HTERT RPE-1 (cell line): ENCODE measurements around the gene EIF5.

Experiments
- in situ Hi-C: fragments of 300-500 bp; cut with MboI; formaldehyde crosslinking; loops from 4 replicates; pipeline ENCODE4 v1.14.3; 2020; ENCODE audit warnings: low sequenced_read_pairs

Gene EIF5

DNA sequence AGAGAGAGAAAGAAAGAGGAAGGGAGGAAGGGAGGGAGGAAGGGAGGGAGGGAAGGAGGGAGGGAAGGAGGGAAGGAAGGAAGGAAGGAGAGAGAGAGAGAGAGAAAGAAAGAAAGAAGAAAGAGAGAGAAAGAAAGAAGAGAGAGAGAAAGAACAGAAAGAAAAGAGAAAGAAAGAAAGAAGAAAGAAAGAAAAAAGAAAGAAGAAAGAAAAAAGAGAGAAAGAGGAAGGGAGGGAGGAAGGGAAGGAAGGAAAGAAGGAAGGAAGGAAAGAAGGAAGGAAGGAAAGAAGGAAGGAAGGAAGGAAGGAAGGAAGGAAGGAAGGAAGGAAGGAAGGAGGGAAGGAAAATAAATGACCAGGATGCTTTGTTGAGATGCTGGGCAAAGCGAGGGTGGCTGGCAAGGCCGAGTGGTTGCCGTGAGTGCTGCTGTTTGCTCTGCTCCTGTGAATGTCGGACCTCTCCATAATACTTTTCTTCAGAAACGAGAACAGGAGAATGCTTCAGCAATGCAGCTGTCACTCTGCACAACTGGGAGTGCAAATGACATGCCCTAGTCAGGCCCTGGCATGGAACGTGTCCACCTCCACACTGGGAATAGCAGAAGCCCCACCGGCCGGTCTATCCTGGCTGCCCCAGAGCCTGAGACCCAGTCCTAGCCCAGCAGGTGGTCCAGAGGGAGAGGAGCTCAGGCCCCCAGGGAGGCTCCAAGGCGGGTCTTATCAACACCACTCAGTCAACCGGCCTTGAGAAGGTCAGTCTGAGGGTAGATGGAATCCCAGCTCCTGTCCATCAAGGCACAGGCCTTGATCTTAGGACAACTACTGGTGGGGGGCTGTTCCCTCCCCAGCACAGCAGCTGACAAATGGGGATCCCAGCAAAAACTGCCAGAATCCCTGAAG is 25.1 kb upstream of the EIF5 start:
- in situ Hi-C loops, result no loop called here

DNA sequence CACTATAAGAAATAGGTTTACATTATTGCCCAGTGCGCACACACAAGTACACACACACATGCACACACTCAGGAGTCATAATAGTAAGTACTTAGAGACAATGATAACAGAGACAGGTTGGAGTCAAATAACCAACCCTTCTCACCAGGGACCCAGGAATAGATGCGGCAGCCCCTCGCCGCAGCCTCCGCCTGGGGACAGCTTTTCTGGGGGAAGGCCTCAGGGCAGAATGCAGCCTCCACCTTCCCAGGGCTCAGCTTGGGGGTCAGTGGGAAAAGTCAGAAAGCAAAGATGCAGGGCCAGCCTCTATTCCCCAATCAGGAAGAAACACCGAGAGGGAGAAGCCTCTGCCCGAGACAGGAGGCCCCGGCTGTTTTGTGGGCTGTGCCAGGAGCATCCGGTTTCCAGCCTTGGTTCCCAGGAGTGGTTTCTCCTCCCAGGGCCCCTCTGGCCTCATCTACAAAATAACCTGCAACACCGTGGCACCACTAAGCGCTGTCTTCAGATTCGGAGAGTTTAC is 23.4 kb upstream of the EIF5 start:
- in situ Hi-C loops, result no loop called here

DNA sequence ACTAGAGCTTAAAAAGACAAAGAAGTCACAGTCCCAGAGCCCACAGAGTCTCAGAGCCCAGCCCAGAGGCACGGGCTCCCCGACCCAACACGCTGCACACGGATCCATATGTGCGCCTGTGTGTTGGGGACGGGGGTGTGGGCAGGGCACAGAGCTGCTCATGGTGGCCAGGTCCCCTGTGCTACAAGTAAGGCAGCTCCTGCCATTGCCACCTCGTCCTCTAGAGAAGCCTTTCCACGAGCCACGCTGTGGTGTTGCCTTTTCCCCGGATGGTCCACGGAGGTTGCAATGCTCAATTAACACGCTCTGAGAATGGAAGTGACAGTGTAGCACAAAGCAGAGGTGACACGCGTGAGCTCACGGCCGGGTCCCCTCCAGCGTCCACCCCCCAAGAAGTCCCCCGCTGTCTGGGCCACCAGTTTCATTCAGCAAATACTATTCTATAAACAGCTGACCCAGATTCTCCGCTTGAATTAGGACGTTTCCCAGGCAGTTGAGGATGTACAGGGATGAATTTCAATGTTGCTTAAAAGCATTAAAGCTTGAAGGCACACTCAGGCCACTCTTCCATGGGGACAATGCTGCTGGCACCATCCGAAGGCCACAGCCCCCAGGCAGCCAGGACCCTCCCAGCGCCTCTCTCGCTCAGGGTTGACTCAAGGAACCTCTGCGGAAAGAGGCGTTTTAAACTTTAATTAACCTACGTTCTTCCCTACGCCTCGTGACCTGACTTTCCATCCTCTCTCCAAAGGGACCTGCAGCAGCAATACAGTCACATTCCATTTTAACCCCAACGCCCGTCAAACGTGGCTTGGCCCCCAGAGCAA is 22.7 kb upstream of the EIF5 start:
- in situ Hi-C loops, result no loop called here

DNA sequence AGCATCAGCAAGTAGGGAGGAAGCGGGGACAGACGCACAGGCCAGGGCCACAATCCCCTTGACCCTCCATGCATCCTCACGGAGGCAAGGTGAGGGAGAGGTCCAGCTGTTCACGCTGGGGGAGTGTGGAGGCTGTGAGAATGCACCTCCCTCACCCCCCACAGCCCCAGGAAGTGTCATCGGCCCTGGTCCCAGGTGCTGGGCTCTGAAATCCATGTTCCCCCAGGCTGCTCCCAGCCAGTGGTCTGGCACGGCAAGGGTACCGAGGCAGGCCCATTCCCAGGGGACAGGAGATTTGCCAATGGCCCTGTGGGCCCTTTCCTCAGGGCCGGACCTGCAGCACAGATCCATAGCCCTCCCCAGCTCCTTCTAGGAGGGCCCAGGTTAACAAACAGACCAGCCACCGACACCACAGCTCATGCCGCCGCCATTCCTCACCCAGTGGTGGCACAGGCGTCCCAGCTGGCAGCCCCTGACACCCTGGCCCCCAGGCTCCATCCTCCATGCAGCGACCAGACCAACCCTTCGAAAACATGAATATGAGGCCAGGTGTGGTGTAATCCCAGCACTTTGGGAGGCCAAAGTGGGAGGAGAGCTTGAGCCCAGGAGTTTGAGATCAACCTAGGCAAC is 21.9 kb upstream of the EIF5 start:
- in situ Hi-C loops, result no loop called here

DNA sequence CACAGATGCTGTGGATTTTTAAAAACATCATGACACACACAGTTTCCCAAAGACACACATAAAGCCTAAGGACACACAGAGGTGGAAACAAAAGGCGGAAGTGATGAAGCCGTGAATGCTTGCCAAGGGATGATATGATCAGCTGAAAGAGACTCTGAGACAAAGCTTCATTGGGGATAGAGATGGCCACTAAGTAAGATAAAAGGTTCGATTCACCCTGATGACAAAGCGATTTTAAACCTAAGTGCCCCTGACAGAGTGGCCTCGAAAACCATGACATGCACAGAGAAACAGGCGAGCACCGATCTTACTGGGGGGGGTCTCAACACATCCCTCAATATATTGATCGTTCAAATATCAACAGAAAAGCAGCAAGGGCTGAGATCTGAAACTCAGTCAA is 20.3 kb upstream of the EIF5 start:
- in situ Hi-C loops, result no loop called here

DNA sequence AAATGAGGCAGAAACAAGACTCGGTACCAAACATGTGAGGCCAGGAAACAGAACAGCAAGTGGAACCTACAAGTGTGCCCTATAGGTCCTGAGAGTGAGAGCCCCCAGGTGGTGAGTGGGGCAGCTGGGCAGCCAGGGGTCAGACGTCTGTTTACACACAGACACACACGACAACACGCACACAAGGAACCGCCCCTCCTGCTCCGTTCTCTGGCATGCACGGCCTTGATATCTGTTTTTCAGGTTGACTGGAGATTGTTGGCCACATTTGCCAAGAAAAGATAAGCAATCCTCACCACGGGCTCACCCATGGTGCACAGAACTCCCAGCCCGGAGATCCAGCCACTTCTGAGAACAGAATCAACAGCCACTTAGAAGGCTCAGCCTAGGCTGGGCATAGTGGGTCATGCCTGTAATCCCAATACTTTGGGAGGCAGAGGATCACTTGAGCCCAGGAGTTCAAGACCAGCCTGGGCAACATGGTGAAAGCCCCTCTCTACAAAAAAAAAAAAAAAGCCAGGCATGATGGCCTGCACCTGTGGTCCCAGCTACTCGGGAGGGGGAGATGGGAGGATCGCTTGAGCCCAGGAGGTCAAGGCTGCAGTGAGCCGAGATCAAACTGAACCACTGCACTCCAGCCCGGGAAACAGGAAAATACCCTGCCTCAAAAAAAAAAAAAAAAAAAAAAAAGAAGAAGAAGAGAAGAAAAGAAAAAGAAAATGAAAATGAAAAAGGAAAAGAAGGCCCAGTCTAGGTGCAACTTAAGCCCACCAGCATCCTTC is 19.4 kb upstream of the EIF5 start:
- in situ Hi-C loops, result no loop called here

DNA sequence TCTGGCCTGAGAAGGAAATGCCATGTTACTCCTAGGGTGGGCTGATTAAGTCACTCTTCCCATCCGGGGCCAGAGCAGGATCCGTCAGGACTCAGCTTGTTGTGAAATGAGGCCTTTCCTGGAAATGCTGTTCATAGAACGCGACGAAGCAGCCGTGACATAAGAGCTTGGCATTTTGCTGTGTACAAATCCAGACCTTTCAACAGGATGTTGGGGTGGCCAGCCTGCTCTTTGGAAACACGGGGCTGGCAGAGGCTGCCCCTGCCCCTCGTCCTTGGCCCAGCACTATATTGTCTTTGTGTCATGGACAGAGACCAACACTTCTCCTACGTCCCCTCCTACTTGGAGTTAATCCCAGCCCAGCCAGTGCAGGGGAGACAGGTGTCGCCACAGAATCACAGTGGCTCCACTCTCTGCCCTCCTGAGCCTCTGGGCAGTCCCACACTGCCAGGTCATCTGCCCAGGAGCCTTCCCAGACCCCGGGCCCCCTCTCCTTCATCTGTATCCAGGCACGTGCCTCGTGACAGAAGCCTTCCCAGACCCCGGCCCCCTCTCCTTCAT is 18.6 kb upstream of the EIF5 start:
- in situ Hi-C loops, result no loop called here

DNA sequence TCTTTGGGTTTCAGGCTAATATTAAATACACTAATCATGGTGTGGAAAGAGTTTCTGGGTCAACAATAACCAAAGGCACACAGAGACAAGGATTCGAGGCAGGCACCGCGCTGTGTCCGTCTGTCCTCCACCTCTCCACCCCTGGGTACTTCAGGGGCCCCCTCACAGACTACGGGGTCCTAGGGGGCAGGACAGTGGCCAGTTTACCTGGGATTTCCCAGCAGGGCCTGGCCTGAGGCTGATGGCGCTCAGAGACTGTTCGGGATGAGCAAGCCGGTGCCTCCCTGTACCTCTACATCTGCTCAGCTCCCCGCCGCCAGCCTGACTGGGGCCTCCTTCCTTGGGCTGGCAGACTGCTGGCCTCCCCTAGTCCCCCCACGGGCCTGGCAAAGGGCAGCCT is 18.1 kb upstream of the EIF5 start:
- in situ Hi-C loops, result no loop called here

DNA sequence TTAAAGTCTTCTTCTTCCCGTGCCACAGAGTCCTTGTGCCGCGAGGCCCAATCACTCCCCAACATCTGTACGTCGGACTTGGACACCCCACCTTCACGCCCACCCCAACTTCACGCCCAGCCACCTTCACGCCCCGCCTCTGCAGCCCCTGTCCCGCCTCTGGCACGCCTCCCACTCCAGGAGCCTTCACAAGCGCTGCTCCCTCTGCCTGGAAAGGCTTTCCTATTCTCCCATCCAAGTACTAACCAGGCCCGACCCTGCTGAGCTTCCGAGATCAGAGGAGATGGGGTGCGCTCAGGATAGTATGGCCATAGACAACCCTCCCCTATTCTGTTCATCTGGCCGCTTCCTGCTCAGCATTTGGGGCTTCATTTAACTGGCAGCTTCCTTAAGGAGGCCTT is 17.3 kb upstream of the EIF5 start:
- in situ Hi-C loops, result no loop called here

DNA sequence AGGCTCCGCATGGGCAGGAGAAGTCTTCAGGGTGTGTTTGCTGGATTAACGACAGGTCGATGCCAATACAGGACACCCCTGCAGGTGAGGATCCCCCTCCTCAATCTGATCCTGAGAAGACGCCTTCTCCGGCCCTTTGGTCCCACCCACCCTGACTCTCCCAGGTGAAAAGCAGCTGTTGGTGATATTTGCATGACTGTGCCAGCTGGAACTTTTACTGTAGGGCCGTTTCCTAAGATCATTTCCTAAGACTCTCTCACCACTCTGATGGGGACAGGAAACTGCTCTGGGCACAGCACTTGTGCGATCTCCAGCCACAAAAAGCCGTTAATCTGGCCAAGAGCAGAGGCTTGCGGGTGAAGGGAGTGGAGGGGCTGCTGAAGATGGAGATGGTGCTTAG is 16.8 kb upstream of the EIF5 start:
- in situ Hi-C loops, result no loop called here

DNA sequence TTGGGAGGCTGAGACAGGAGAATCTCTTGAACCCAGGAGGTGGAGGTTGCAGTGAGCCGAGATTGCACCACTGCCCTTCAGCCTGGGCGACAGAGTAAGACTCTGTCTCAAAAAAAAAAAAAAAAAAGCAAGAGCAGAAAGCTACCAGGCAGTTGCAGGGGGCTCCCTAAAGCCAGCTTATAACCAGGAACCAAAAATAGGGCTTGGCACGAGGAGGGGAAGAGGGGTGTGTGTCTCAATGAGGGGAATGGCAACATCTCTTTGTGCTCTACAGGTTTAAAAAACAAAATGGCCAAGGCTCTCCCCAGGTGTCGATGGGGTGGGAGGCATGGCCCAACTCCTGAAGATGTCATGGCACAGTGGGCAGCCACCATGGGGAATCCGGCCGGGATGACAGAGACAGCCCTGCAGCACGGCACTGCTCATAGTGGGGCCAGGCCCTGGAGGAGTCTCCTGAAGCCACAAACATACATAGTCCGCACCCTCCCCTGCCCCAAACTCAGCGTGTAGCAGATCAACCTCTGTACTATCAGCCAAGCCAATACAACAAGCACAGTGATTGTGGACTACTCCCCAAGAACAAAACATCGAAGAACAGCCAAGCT is 16.0 kb upstream of the EIF5 start:
- in situ Hi-C loops, result no loop called here

DNA sequence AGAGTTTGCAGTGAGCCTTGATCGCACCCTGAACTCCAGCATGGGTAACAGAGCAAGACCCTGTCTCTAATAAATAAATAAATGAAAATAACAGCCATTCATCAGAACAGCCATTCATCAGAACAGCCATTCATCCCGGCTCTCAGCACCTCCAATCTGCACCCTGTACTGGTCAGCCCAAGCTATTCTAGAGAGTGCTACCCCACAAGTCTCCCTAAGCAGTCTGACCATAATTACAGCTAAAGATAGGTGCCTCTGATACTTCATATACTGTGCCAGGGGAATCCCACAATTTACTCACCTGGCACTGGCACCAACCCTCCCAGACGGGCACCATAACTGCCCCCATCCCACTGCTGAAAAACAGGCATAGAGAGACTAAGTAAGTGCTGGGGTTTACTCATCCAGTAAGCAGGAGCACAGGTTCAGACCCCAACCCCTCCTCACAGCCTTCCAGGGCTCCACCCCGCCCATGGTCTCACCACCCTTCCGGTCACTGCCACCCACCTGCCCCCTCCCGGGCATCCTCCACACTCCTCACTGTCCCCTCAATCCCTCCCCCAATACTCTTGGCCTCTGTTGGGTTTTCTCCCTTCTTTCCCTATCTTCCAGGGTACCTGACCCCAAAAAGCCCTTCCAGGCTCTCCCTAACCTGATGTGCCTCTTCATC is 15.2 kb upstream of the EIF5 start:
- in situ Hi-C loops, result no loop called here

DNA sequence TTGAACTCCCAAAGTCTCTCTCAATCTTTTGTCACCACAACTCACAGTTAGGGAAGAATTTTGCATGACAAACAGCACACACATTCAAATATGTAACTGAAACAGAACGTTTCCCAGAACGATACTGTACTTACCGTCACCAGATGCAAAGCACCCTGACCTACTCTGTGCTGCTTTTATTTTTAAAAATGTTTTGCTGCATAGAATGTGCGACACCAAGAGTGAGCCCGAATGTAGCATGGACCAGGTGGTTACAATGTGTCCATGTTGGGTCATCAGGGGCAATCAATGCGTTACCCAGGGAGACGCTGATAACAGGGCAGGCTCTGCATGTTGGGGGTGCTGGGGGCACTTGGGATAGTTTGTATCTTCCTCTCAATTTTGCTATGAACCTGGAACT is 14.6 kb upstream of the EIF5 start:
- in situ Hi-C loops, result no loop called here

DNA sequence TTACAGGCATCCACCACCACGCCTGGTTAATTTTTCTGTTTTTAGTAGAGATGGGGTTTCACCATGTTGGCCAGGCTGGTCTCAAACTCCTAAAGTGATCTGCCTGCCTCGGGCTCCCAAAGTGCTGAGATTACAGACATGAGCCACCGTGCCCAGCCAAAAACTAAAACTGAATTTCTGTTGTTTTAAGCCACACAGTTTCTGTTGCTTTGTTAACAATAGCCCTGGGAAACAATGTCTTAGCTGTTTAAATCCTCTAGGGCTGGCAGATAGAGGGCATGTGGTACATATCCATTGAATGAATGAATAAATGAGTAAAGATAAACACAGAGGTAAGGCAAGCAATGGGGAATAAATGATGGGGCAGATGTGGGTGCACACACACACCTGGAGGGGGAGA is 8.0 kb upstream of the EIF5 start:
- in situ Hi-C loops, result no loop called here

DNA sequence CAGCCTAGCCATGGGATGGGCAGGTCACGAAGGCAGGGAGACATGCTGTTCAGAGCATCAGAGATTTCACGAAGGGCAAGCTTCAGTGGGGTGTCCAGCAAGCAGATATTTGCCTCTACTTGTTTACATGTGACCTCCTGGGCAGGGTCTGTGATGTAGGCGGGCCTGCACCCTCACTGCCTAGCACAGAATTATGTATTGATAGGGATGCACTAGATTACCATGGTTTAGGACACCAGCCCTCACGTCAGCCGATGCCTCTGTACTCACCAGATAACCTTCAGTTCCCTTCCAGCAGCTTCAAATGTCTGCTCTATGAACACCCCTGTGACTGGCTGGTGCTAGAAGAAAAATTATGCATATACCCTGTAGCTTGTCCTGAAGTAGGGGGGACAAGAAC is 5.1 kb upstream of the EIF5 start:
- in situ Hi-C loops, result no loop called here

DNA sequence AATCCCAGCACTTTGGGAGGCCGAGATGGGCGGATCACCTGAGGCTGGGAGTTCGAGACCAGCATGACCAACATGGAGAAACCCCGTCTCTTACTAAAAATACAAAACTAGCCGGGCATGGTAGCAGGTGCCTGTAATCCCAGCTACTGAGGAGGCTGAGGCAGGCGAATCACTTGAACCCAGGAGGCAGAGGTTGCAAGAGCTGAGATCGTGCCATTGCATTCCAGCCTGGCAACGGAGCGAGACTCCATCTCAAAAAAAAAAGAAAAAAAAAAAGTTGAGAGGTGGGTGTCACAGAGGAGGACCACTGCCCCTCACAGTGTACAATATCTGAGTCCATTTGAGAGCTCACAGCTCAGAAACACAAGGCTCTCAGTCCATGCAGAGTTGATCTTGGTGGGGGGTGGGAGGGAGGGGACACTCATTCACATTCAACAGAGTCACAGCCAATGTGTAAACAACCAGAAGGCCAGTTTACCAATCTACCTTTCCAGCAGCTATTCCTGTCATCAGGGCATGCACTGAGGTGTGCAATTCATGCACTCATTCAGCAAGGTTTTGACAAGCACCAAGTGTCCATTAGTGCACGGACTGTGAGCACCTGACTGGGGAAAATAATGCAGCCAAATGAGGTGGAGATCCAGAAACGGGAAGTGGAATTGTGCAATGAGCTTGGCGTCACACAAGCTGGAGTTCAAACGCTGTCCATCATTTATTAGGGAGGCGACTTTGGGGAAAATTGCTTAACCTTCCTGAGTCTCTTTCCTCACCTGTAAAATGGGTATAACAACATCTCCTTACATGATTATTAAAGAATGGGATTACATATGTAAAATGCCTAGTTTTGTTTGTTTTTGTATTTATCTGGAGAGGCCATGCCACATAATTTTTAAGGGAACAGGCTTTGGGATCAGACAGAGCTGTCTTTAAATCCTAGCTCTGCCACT is 4.4 kb upstream of the EIF5 start:
- in situ Hi-C loops, result no loop called here

DNA sequence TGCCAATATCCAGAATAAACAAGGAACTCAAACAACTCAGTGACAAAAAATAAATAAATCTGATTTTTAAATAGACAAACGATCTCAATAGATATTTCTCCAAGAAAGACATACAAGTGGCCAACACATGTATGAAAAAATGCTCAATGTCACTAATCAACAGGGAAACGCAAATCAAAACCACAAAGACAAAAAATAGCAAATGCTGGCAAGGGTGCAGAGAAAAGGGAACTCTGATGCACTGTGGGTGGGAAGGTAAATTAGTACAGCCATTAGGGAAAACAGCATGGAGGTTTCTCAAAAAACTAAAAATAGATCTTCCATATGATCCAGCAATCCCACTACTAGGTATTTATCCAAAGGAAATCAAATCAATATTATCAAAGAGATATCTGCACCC is 3.5 kb upstream of the EIF5 start:
- in situ Hi-C loops, result no loop called here

DNA sequence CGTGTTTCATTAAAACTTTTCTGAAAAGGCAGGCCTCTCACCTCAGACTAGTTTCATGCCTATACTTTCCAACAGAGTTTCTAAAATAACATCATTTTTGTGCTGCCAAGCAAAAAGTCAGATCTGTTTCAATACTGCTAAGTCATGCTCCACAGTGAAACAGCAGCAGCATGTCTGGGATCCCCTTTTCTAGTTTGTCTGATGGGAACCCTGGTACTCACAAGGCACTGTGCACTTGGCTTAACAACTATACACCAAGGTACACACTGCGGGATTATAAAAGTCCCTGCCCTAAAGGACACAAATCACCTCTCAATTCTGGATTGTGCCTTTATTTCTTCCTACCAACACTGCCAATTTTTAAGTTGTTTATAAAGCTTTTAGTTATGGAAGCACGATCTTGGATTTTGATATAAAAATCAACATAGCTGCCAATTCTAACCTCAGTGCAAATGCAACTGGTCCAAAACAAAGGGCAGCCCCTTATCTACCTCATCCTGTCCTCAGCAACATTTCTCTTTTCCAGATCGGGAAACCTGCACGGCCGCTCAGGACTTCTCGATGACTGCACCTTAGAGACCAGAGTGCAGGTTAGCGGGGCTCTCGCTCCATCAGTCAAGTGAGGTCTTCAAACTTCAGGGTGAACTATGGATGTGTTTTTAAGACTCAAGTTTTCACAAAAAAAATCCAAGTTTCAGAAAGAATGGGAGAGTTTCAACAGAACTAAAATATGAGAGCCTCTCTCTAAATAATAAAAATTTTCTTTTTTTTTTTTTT is 1.7 kb upstream of the EIF5 start:
- in situ Hi-C loops, result no loop called here
